ENCODE measurements around the gene PRKAR2B.
"Not testable (repeated sequence)": the region's sequence is repeated elsewhere in the genome, so short reads cannot be mapped to it uniquely, and the experiment has no call there.

Gene PRKAR2B

DNA sequence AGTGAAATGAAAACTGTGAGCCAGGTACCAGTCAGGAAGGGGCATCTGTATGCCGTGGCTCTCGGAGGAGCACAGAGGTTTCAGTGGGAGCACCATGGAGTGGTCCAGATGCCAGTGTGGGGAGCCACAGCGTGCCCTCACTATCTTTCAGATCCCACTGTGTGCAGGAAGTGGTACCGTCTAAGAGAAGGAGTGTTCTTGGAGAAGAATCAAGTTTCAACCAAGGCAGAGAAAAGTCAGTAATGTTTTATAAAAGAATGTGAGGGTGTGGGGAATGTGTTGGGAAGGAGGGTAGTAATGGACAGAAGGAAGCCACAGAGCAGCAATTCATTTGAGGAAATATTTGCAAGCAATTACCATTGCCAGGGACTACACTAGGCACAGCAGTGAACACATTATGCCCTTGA lies 35.6 kb downstream of the PRKAR2B start:
- DNase-seq, result no peak

DNA sequence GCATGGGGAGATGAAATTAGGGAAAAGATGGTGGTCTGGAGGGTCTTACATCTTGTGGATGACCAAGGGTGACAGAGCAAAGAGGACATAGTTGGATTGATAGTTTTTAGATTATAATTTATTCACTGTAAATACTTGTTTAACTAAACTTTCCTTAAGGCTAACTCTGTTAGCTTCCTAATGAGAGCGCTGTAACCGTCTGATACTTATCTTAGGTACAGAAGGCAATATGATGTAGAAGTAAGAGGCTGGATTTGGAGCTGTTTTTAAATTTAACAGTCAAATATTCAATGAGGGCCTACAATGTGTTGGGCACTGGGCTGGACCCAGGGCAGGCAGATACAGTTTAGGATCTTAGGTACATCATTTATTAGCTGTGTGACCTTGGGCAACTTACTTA lies 36.0 kb downstream of the PRKAR2B start:
- no peak for DNase-seq

DNA sequence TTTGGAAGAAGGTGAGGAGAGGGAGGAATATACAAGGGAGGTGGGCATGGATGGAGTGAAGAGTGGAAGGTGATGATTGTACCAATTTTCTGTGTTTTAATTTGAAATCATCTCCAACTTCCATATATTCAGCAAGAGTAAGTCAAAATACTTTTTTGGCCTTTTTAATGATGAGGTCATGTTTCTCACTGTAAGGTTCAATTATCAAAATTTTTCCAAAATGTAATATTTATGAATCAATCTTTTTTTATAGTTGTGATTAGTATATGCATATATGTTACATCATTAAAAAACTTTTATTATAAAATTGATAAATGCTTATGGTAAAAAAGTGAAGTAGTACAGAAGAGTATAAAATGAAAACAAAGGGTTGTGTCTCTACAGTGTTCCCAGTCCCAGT lies 40.7 kb downstream of the PRKAR2B start:
- no peak for DNase-seq

DNA sequence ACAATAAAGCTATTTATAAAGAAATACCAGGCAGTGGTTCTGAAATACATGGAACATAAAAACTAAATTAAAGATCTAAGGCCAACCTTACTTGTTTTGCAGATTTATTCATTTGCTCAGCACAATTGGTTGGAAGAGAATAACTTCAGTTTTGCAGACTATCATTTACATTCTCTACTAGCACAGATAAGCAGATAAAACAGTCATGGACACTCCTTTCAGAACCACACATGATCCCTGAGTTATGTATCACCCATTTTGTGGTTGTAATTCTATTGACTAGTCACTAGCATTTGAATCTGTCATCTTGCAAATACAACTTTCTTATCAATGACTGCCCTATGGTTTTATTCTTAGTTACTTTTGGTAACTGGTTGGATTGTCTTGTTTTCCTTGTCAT lies 45.1 kb downstream of the PRKAR2B start:
- no peak for DNase-seq

DNA sequence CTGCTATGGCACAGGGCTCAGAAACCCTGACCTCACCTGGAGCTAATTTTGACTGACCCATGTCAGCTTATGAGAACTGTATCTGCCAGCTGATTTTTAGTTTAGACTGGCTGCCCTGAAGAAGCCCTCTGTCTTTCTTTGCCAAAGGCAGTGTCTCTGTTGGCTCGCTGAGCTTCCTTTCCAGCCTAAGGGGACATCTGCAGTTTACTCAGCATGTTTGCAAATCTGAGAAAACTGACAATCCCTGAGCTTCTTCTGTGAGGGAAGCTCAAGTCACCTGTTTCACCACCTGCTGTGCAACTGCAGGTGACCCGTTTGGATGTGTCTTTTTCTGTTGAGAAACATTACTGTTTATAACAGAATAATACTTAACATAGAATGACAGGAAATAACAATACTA lies 46.0 kb downstream of the PRKAR2B start:
- no peak for DNase-seq

DNA sequence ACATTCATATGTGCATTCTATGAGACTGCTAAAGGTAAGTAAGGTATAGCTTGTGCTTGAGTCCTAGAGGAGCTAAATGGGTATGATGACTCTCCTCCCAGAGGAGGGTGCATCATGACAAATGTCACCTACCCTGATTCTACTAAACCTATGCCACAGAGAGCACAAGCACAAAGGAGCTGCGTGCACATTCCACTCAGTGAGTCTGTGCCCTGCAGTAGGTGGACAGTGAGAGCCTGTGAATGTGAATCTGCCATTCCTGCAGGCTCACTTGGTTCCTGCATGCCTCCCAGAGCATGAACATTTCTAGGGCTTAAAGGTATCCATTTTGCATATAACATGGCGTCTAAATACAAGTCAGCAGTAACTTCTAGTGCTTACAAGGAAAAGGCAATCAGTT lies 46.8 kb downstream of the PRKAR2B start:
- DNase-seq, result no peak

DNA sequence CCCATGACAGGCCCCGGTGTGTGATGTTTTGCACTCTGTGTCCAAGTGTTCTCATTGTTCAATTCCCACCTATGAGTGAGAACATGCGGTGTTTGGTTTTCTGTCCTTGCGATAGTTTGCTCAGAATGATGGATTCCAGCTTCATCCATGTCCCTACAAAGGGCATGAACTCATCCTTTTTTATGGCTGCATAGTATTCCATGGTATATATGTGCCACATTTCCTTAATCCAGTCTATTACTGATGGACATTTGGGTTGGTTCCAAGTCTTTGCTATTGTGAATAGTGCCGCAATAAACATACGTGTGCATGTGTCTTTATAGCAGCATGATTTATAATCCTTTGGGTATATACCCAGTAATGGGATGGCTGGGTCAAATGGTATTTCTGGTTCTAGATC lies 49.2 kb downstream of the PRKAR2B start:
- DNase-seq, result not testable (repeated sequence)

DNA sequence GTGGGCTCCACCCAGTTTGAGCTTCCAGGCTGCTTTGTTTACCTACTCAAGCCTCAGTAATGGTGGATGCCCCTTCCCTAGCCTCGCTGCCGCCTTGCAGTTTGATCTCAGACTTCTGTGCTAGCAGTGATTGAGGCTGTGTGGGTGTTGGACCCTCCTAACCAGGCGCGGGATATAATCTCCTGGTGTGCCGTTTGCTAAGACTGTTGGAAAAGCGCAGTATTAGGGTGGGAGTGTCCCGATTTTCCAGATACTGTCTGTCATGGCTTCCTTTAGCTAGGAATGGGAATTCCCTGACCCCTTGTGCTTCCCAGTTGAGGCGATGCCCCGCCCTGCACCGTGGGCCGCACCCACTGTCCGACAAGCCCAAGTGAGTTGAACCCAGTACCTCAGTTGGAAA lies 54.6 kb downstream of the PRKAR2B start:
- not testable (repeated sequence) for DNase-seq

DNA sequence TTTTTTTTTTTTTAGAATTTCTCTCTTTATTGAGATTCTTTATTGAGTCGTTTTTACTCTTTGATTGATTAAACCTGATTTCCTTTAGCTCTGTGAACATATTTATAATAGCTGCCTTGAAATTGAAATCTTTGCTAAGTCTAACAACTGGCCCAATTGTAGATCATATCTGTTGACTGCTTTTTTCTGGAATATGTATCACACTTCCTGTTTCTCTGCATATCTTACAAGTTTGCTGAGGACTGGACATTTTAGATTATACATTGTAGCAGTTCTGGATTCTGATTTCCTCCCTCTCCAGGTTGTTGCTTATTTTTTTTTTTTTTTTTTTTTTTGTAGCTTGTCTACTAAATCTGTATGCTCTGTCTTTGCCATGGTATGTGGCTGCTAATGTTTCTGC lies 56.3 kb downstream of the PRKAR2B start:
- DNase-seq, result no peak

DNA sequence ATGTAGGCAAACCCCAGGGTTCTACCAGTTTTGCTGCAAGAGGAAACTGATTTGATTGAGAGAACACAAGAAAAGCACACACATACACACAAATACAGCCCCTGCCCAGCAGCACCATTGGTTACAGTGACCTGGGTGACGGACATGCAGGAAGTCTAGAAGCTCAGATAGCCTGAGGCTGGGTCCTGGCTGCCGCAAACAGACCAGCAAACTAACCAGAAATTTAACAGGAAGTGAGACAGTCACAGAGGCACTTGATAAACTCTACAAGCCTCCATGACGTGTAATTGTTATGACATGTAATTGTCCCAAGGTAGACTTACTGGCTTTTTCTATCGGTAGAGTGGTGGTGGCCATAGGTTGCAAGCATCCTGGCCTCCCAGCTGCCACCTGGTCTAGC lies 58.9 kb downstream of the PRKAR2B start:
- DNase-seq, result no peak

DNA sequence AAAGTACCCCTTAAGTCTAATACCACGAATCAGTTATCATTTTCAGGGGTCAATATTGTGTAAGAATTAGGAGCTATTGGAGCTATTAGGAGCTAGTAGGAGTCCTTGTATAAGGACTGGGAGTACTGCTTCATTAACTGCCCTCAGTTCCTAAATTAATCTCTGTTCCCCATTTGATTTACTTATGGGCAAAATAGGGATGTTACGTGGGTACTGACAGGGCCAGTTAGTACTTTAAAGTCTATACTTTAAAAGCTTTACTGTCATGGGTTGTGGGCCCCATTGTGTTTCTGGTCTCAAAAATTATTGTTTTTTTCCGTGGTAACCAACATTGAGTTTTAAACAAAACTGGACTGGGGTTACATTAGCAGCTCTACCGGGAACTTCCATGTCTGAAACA lies 60.3 kb downstream of the PRKAR2B start:
- no peak for DNase-seq

DNA sequence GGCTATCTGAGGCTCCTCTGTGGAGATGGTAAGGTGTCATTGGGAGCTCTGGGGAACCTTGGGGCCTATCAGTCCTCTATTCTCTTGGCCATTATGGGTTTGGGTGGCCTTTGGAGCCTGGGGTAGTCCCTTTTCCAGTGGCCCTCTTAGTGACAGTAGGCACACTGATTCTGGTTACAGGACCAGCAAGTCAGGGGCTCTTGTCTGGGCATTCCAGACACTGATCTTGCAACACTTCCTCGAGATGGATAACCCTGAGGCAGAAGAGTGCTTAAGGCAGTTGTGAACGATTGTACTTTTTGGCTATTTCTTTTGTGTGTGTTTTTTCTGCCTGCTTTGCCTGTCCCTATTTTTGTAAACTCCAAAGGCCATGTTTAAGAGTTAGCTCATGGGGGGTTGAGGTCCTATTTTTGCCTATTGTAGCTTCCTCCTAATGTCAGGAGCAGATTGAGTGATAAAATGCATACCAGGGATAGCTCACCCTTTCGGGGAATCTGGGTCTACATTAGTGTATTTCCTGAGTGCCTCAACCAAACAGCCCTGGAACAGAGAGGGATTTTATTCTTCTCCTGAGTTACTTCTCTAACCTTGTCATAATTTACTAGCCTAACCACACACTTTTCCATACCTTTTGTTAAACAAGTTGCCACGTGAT lies 61.2 kb downstream of the PRKAR2B start:
- DNase-seq, result no peak

DNA sequence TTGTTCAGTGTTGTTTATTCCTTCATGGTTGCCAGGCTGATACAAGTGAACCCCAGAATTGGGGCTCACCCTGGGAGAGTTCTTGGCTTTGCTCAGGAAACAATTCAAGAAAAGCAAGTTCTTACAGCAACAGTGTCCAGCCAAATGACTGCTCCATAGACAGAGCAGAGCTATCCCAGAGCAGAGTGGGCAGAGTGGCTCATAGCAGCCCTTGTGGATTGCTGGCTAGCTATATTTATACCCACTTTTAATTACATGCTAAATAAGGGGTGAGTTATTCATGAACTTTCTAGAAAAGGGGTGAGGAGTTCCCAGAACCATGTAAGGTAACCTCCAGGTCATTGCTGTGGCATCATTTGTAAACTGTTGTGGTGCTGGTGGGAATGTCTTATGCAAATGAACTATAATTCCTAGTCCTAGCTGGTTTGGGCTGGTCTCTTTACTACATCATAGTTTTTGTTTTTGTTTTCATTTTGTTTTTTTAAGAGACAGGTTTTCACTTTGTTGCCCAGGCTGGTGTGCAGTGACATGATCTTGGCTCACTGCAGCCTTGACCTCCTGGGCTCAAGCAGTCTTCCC lies 64.4 kb downstream of the PRKAR2B start:
- no peak for DNase-seq

DNA sequence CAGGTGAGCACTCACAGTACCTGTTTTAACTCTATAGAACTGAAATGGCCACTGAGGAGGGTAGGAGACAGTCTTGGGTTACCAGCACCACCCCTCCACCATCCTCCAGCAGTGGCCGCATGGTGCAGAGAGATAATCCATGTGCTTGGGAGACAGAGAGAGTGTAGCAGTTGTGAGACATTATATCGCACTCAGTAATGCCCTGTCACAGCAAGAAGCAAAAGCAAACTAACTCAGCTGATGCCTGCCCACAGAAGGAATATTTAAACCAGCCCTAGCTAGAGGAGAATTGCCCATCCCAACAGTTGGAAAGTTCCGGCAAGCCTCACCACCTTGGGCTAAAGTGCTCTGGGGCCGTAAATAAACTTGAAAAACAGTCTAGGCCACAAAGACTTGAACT lies 65.5 kb downstream of the PRKAR2B start:
- DNase-seq, result no peak

DNA sequence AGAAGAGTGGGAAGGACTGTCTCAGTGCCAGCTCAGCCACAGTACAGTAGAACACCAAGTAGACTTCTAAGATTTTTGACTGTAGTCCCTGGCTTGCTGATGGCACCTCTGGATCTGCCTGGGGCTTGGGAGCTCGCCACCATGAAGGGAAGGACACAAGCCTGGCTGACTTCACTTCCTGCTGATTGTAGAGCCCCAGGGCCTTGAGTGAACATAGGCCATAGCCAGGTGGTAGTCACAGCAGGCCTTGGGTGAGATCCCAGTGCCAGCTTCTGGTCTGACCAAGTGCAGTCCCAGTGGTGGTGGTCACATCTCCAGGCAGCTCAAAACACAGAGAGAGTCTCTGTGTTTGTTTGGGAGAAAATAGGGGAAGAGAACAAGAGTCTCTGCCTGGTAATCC lies 66.7 kb downstream of the PRKAR2B start:
- DNase-seq, result no peak

DNA sequence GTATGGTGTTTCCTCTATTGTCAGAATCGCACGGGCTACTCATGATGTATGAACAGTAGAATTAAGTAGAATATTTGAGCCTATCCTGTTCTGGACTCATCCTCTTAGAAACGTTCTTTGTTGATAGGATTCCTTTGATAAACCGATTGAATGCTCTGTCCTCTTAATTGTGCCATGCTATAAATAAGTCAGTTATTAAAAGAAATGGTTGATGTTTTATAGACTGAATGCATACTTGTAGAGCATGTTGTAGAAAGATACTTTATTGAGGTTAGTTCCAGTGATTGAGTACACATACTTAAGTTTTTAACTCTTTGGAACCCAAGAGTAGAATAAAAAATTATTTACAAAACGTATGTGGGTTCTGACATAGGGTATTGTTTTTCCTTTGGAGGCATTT lies 69.4 kb downstream of the PRKAR2B start:
- DNase-seq, result no peak

DNA sequence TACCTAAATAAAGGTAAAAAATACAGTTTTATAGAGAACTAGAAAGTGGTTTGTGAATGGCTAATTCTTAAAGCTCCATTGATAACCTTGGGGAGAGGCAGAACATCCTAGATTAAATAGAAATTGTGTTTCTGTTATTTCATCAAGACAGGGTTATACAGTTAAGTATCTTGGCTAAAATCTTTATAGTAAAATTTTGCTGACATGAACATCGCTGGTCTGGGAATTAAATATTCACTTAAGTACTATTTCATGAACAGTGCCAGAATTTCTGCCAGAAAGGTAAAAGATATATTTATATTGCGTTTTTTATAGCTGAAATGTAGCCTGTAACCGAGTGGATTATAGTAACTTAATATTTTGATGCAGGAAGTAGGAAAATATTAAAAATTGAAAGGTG lies 70.6 kb downstream of the PRKAR2B start:
- DNase-seq, result no peak

DNA sequence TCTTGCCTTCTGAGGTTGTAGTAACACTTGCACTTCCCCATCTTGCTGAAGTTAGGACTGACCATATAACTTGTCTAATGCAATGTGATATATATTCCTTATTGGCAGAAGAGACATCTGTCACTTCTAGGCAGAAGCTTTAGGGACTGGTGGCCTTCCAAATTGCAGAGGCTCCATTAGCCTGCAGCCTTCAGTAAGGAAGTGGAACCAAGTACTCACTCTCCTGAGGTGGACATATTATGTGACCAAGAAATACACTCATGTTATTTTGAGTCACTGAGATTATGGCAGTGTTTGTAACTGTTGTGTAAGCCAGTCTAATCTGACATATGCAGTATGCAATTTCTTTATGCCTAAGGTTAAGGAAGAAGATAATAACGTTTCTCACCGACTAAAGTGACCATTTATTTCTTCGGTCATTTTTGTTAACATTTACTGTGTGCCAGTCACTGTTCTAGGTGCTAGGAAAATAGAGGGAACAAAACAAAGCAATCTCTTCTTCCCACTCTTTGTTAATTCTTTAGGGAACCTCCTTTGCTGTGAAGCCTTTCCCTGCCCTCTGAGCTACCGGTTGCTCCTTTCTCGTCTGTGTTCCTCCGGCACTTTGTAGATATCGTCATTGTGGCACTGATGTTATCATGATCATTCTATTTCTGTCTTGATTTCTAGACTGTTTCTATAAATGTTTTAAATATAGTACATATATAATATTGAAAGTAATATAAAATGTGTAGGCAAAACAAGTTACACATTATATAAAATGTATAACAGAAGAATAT lies 71.4 kb downstream of the PRKAR2B start:
- DNase-seq, result no peak

DNA sequence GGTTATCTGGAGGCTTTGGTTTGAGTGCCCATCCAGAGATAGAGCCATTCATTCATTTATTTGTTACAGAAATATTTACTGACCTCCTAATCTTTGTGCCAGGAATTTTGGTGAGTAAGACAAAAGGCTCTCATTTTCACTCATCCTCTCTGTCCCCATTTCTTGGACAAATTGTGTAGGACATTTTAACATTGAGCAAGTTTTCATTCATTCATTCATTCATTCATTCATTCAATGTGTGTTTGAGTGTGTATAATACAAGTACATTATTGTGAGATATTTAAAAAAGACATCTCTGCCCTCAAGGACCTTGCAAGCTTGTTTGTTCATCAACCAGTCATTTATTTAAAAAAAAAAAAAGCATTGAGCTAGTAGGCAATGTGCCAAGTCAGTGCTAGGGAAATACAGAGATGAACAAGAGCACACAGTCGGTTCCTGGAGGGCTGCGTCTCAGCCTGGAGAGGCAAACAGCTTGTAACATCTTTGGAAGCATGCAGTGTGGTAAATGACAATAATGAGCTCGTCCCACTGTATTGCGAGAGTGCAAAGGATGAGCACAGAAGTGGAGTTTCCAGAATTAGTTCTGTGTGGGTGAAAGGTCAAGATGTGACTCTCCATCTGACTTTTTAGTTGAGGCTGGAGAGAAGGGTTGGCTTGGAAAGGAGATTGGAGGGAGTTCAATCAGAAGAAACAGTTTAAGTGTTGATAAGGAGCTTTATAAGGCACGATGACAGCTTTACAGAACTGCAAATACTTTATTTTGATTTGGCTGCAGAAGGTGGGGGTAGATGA lies 73.8 kb downstream of the PRKAR2B start:
- no peak for DNase-seq

DNA sequence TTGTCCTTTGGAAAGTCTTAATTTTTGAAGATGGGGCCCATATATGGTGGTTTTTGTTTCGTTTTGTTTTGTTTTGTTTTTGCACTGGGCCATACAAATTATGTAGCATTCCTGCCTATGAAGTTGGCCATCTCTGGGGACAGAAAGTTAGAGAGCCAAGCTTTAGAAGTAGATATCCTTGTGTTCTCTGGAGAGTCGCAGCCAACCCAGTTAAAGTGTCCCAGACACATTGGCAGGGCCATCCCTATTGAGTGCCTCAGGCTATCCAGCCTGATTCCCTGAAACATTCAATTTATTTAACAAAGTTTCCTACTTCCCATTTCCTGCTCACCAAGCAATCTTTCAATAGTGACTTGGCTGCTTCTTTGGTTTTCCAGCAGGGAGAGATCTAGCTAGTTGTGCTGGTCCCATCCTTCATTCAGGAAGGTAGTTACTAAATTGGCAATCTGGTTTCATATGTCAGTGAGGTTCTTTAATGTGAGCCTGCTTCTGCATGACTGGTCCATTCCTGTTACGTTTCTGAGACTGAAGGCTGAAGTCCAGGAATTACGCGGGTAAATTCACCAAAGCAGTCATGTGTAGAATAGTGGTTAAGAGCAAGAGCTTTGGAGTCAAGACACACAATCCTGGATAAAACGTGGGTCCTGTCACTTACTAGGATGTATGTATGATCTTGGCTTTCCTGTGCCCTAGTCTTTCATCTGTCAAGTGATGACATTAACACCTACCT lies 75.0 kb downstream of the PRKAR2B start:
- DNase-seq, result no peak

DNA sequence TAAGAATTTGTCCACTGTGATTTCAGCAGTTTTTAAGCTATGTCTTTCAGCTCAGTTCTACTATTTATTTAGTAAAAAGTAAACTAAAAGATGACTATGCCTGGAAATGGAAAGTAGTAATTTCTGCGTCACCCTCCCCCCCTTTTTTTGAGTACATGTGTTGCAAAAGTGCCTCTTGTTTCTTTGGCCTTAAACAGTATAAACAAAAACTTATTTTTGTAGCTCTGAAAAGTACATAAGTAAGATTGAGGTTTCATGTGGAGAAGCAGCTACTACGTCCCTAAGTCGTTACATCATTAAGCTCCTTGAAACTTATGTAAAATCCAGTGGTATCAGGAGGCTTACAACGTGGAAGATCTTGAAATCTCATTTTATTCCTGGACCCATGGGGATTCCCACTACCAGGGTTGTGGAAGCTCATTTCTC lies 78.0 kb downstream of the PRKAR2B start:
- no peak for DNase-seq

DNA sequence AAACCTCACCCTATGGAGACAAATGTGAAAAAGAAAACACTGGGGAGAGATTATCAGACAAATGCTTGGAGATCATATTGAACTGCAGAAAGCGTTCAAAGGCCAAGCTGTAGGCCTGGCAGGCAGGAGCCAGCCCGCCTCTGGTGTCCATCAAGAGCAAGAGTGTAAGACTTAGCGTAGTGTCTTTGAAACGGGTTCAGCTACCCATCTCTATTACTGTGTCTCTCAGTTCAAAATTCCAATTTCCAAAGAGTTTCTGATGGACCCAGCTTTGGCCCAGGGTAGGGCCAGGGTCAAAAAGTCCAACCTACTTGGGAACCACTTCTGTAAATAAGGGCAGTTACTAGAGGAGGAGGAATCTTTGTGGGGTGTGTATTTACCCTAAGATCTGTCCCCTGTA lies 78.9 kb downstream of the PRKAR2B start:
- no peak for DNase-seq

DNA sequence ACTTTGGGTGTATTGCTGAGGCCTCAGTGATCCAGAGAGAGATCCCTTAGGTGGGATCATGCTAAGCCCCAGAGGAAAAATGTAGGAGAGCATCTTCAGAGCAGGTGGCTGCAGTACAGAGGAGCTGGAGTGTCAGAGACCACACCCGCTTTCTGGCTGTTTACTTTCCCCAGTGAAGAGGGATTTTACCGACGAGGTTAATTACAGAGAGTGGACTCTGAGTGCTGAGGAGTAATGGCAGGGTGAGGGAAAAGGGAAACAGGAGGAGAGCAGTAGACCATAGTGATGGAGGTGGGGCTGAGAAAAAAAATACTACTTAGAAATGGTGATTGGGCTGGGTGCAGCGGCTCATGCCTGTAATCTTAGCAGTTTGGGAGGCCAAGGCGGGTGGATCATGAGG lies 81.0 kb downstream of the PRKAR2B start:
- no peak for DNase-seq
